ENCODE results near the gene CD24.

GRCh38 chr6:106964954-106965353 is 9.6 kb downstream of the CD24 start:
- TF ChIP-seq POLR2A (IDR thresholded peaks at IDR 0.05) (no peak), CTCF (IDR thresholded peaks at IDR 0.05) (no peak), POLR2AphosphoS5 (IDR thresholded peaks at IDR 0.05) (no peak)

All from gastroesophageal sphincter (tissue), 3 donors.